Measurements from ENCODE around the gene PGAM4. TPM values are rescaled to one million over a fixed set of nuclear protein-coding genes. Genes with fewer than 3 reads are reported as not detected.

PGAM4 gene
- total RNA-seq, 4 donors from 2014 or later = not detected

GRCh38 chrX:77977095-77977494 is 7.7 kb upstream of the PGAM4 start:
- TF ChIP-seq POLR2AphosphoS5 (IDR thresholded peaks at IDR 0.05) (no peak), CTCF (IDR thresholded peaks at IDR 0.05) (no peak)
- Histone ChIP-seq H3K9me3 (no peaks in the 10 kb centered on the region), H3K36me3 (no peaks in the 10 kb centered on the region), H3K4me3 (no peak overlapping the region), H3K27me3 (no peaks in the 10 kb centered on the region), H3K27ac (no peak overlapping the region), H3K4me1 (no peaks in the 10 kb centered on the region)
- no peak for DNase-seq
- intact Hi-C loops (cut with DNase I; ENCODE audit: low total_unique reads) = no loop called here
- in situ Hi-C loops (cut with MboI; ENCODE audit: low pct_ligation_motif_present in 1 of 4, low pct_unique_long_range_greater_than_20kb in 1 of 4, low sequenced_read_pairs in 3 of 4) = no loop called here

- Histone ChIP-seq H3K36me3 (no peaks in the 10 kb centered on the region), H3K4me1 (no peaks in the 10 kb centered on the region), H3K27me3 (no peaks in the 10 kb centered on the region), H3K4me3 (no peak overlapping the region), H3K27ac (no peak overlapping the region), H3K9me3 (no peaks in the 10 kb centered on the region)
- intact Hi-C loops (cut with DNase I; ENCODE audit: low total_unique reads) (no loop called here), in situ Hi-C loops (cut with MboI; ENCODE audit: low pct_ligation_motif_present in 1 of 4, low pct_unique_long_range_greater_than_20kb in 1 of 4, low sequenced_read_pairs in 3 of 4) (no loop called here)
- TF ChIP-seq POLR2AphosphoS5 (IDR thresholded peaks at IDR 0.05) (no peak), CTCF (IDR thresholded peaks at IDR 0.05) (no peak), EP300 (IDR thresholded peaks at IDR 0.05; ENCODE audit: low read depth) (no peak), POLR2A (IDR thresholded peaks at IDR 0.05) (no peak)
- 63% methylated on average over 2 of the region's 2 CpGs; no CpG with 5 or more reads in 1 of the 2 donors for WGBS, 2 donors (ENCODE audit: low coverage in 1 of 2)
- DNase-seq = no peak
Measured at GRCh38 chrX:77975755-77976154, 6.3 kb upstream of the PGAM4 start.

GRCh38 chrX:77967631-77968030 is 1.8 kb downstream of the PGAM4 start:
- H3K27me3 ChIP-seq = no peaks in the 10 kb centered on the region
- TF ChIP-seq POLR2AphosphoS5 (IDR thresholded peaks at IDR 0.05) (no peak), POLR2A (IDR thresholded peaks at IDR 0.05) (no peak), CTCF (IDR thresholded peaks at IDR 0.05) (no peak), EP300 (IDR thresholded peaks at IDR 0.05; ENCODE audit: low read depth) (no peak)
- H3K4me1 ChIP-seq = no peaks in the 10 kb centered on the region
- no peak overlapping the region for H3K27ac ChIP-seq
- DNase-seq = no peak
- H3K9me3 ChIP-seq = no peaks in the 10 kb centered on the region
- no peak overlapping the region for H3K4me3 ChIP-seq
- intact Hi-C loops (cut with DNase I; ENCODE audit: low total_unique reads) = no loop called here
- no peaks in the 10 kb centered on the region for H3K36me3 ChIP-seq
- 57 to 83% methylated on average over 1 of the region's 1 CpG for WGBS, 2 donors (ENCODE audit: low coverage in 1 of 2)
- in situ Hi-C loops (cut with MboI; ENCODE audit: low pct_ligation_motif_present in 1 of 4, low pct_unique_long_range_greater_than_20kb in 1 of 4, low sequenced_read_pairs in 3 of 4) = no loop called here

- no peaks in the 10 kb centered on the region for H3K27me3 ChIP-seq
- 90% methylated on average over 3 of the region's 3 CpGs; no CpG with 5 or more reads in 1 of the 2 donors for WGBS, 2 donors (ENCODE audit: low coverage in 1 of 2)
- in situ Hi-C loops (cut with MboI; ENCODE audit: low pct_ligation_motif_present in 1 of 4, low pct_unique_long_range_greater_than_20kb in 1 of 4, low sequenced_read_pairs in 3 of 4) = no loop called here
Measured at GRCh38 chrX:77966361-77966760, 3.1 kb downstream of the PGAM4 start.

More at GRCh38 chrX:77966361-77966760, 3.1 kb downstream of the PGAM4 start:
- Histone ChIP-seq H3K27ac (no peak overlapping the region), H3K4me1 (no peaks in the 10 kb centered on the region), H3K9me3 (no peaks in the 10 kb centered on the region), H3K4me3 (no peak overlapping the region), H3K36me3 (no peaks in the 10 kb centered on the region)
- no peak for DNase-seq
- intact Hi-C loops (cut with DNase I; ENCODE audit: low total_unique reads) = no loop called here
- no peak for TF ChIP-seq POLR2AphosphoS5 (IDR thresholded peaks at IDR 0.05)
- TF ChIP-seq EP300 (IDR thresholded peaks at IDR 0.05; ENCODE audit: low read depth) = no peak
- TF ChIP-seq CTCF (IDR thresholded peaks at IDR 0.05) = no peak
- no peak for TF ChIP-seq POLR2A (IDR thresholded peaks at IDR 0.05)

Data from transverse colon (tissue), 4 donors.